Omental fat pad (tissue), 4 donors: ENCODE data around the gene EIF5AL1. TPM values are rescaled to one million over a fixed set of nuclear protein-coding genes. Genes with fewer than 3 reads are reported as not detected.
"Not testable (repeated sequence)": the region's sequence is repeated elsewhere in the genome, so short reads cannot be mapped to it uniquely, and the experiment has no call there.

ENCODE experiments used
- ATAC-seq: fragments of 150-250 bp; one replicate; pipeline ENCODE4 v1.9.1; 2016; ENCODE audit warnings: mild to moderate bottlenecking, moderate library complexity; ENCODE audit not compliant: low FRiP score
- DNase-seq: peaks from one replicate; pipeline ENCODE4 v3.0.0-alpha.2; 2019; ENCODE audit warnings: low spot score
- CTCF ChIP-seq, 3 donors: fragments of 450-650 bp; IDR thresholded peaks; one replicate each; pipeline ENCODE4 v1.5.1; 2016 to 2017; ENCODE audit warnings: antibody characterized with exemption in 3 of 3, mild to moderate bottlenecking in 3 of 3, moderate library complexity in 2 of 3
- total RNA-seq, 4 donors: library from RNA; depleted of rRNA; stranded (reverse); fragments of >200 nt; gene quantifications; one replicate each; pipeline ENCODE4 v1.1.0, GENCODE V29; 2016

The EIF5AL1 gene
- total RNA-seq, 4 donors from 2014 or later: 0.19 to 0.24 (median 0.19) TPM; not detected in 1

GRCh38 chr10:79502561-79503309, 9.6 kb upstream of the EIF5AL1 start:
- ATAC-seq (peak; percentile 67), DNase-seq (no peak)
- TF ChIP-seq CTCF (IDR thresholded peaks at IDR 0.05): no peak

- not testable (repeated sequence) for ATAC-seq, DNase-seq
Measured at GRCh38 chr10:79503787-79504186, 8.5 kb upstream of the EIF5AL1 start.

DNA sequence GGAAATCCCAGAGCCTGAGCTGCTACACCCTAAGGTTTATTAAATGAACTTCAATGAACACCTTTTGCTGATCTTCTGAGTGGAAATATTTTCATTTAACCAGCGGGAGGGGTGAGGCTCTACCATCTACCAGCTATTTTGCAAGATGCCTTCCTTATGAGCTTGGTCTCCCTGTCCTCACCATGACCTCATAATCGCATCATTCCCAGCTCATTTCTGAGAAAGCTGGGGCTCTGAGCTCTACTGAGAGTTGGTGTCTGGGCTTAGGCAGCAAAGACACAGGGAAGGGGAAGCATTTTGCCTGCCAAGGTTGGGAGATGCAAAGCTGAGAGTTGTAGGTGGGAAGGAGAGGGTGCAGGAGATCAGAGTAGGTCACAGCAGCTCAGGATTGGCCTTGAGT, 7.8 kb upstream of the EIF5AL1 start:
- ATAC-seq, DNase-seq: not testable (repeated sequence)

- DNase-seq, ATAC-seq: not testable (repeated sequence)
Measured at GRCh38 chr10:79505328-79505727, 7.0 kb upstream of the EIF5AL1 start.

- DNase-seq (no peak), ATAC-seq (no peak)
- TF ChIP-seq CTCF (IDR thresholded peaks at IDR 0.05): no peak
Measured at GRCh38 chr10:79505829-79506228, 6.5 kb upstream of the EIF5AL1 start.

GRCh38 chr10:79507440-79508167, 4.7 kb upstream of the EIF5AL1 start:
- ATAC-seq (no peak), DNase-seq (no peak)
- TF ChIP-seq CTCF (IDR thresholded peaks at IDR 0.05): no peak

- ATAC-seq, DNase-seq: not testable (repeated sequence)
Measured at GRCh38 chr10:79508245-79508644, 4.1 kb upstream of the EIF5AL1 start.

DNA sequence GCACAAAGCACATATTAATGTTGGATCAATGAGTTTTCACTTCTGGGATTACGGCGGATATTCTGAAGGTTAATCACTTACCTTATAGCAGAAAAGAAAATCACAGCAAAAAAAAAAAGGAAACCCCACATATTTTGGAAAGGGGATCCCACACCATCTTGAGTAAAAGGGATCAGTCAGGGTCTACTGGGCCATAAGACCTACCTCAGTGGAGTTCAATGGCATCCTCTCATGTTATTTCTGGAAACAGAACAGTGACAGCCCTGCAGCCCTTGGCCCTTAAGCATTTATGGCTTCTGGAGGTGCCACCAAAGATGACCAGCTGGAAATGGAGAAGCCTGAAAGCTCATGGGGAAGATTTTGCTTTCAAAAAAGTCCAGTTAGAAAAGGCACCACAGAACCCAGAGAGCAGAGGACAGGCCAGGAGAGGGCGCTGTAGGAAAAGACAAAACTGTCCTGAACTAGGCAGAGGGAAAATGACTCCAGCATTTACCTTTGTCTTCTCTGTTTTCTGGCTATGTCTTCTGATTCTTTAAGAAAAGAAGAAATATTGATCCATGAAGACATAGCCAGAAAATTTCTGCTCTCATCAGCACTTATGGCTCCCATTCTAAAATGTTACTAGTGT, 2.9 kb upstream of the EIF5AL1 start:
- not testable (repeated sequence) for DNase-seq, ATAC-seq

DNA sequence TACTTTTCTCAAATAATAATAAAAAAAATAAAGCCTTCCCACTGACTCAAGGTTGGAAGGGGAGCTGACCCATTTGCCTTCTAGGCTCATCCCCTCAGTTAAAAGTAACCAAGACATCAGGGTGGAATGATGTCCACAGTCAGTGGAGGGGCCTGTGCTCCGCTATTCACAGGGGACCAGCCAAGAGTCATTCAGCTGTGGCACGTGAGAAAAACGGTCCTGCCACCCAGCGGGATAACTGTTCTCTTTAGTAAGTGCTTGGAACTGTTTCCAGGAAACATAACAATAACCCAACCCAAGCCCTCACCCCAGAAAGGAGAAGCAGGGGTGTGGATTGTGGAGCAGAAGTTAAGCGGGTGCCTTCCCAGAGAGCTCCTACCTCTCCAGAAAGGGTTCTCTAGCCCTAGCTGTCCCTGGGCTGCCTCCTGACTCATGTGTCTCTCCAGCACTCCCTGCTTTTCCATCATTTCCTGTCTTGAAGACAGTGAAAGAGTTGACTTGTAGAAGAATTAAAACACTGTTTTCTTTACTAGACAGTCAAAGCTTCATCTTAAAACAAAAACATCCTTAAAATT, 2.3 kb upstream of the EIF5AL1 start:
- not testable (repeated sequence) for ATAC-seq, DNase-seq

DNA sequence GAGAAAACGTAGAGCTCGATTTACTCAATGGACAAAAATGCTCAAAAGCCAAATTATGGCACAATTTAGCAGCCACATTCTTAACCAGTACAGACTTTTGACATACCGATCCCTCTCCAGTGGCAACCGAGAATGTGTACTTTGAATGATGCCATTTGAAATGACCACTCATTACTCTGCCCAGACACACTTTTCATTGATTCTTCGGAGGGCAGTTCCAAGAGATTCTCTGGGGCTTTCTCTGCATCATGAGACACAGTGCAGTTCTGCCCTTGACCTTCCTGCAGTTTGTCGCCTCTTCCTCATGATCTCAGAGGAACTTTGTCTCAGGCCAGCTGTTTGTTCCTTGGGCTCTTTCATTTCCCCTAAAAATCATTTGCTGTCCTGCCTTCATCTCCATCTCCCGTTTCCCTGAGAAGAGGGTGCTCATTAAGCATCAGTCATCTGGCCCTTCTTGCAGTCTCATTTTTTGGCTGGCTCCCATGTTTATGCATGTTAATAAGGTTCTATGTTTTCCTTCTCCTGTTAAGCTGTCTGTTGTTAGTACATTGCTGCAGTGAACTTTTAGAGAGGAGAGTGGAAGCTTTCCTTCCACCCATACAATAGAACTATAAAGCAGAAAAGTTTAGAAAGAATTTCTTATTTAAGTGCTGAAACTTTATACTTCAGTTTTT, 4.3 kb downstream of the EIF5AL1 start:
- DNase-seq, ATAC-seq: not testable (repeated sequence)

DNA sequence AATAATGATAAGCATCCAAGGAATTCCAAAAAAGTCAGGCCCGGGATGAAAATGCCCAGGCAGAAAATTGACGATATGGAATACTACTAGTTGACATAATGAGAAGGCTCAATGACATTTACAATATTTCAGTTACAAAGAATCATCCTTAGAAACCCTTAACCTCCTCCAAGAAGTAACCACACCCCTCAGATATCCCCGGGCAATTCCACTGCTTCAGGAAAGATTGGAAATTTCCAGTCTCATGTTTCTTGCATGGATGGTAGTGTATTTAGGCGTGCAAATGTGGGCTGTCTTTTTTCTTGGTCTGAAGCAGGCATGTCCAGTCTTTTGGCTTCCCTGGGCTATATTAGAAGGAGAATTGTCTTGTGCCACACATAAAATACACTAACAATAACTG, 5.2 kb downstream of the EIF5AL1 start:
- not testable (repeated sequence) for DNase-seq, ATAC-seq

DNA sequence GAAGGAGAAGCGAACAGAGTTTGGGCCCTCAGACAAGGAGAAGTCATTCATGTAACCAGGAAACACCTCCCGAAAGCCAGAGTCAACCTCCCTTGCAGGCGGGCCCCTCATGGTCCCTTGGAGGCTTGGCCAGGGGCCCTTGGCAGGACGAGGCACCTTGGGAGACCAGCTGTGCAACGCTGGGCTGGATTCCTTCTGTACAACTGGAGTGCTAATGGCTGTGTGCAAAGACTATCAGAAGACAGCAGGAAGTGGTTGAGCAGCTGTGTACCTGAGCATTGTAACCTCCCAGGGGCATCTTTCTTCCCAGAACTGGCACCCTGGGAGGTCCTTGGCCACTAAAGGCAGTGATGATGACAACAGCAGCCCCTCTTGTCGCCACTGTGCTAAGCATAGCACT, 9.4 kb downstream of the EIF5AL1 start:
- not testable (repeated sequence) for DNase-seq, ATAC-seq

GRCh38 chr10:79522464-79522863, 10.1 kb downstream of the EIF5AL1 start:
- DNase-seq, ATAC-seq: not testable (repeated sequence)

- not testable (repeated sequence) for DNase-seq, ATAC-seq
Measured at GRCh38 chr10:79523157-79523853, 11.0 kb downstream of the EIF5AL1 start.
